ENCODE results near the gene TCHH. TPM values are rescaled to one million over a fixed set of nuclear protein-coding genes. Genes with fewer than 3 reads are reported as not detected.
"Not testable (repeated sequence)": the region's sequence is repeated elsewhere in the genome, so short reads cannot be mapped to it uniquely, and the experiment has no call there.

The TCHH gene, protein sequence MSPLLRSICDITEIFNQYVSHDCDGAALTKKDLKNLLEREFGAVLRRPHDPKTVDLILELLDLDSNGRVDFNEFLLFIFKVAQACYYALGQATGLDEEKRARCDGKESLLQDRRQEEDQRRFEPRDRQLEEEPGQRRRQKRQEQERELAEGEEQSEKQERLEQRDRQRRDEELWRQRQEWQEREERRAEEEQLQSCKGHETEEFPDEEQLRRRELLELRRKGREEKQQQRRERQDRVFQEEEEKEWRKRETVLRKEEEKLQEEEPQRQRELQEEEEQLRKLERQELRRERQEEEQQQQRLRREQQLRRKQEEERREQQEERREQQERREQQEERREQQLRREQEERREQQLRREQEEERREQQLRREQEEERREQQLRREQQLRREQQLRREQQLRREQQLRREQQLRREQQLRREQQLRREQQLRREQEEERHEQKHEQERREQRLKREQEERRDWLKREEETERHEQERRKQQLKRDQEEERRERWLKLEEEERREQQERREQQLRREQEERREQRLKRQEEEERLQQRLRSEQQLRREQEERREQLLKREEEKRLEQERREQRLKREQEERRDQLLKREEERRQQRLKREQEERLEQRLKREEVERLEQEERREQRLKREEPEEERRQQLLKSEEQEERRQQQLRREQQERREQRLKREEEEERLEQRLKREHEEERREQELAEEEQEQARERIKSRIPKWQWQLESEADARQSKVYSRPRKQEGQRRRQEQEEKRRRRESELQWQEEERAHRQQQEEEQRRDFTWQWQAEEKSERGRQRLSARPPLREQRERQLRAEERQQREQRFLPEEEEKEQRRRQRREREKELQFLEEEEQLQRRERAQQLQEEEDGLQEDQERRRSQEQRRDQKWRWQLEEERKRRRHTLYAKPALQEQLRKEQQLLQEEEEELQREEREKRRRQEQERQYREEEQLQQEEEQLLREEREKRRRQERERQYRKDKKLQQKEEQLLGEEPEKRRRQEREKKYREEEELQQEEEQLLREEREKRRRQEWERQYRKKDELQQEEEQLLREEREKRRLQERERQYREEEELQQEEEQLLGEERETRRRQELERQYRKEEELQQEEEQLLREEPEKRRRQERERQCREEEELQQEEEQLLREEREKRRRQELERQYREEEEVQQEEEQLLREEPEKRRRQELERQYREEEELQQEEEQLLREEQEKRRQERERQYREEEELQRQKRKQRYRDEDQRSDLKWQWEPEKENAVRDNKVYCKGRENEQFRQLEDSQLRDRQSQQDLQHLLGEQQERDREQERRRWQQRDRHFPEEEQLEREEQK (N-terminal part only)
- 0.05 TPM in 1 of 2 replicates, not detected in the other for total RNA-seq (2014; rRNA removed; shearing (Covaris generic))

DNA sequence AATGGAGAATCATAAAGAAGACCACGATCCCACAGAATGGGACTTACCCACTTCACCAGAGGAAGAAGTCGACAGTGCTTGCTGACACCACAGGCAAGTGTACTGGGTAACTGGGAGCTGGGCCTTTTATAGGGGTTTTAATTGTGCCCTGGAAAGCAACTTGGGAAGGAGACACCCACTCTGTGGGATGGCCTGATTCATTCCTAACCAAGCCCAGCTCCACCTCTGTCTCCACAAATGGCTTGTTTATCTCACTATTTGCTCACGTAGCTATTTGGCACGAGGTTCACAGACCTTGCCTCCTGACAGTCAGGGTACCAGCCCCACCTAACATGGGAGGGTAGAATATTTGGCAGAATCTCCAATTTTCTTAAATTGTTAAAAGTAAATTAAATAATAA, at the start of gene TCHH:
TCHH (minus strand) TSS at position 101 of the 400 bp plus-strand sequence. CDS start 1,364 bp downstream, outside the sequence.
- H3K36me3 ChIP-seq, result no peaks in the 10 kb centered on the region
- no peak for DNase-seq (ENCODE audit: low read depth in 1 of 2, low spot score in 2 of 2)
- H3K9me3 ChIP-seq (replicated peaks), result peaks cover 9% of the 10 kb centered on the region; the same call in 1 of the 2 replicates
- H3K27me3 ChIP-seq (replicated peaks), result peaks cover 80% of the 10 kb centered on the region
- H3K4me1 ChIP-seq (replicated peaks), result peaks cover 22% of the 10 kb centered on the region
- no peak within 1 kb of the TSS for H3K27ac ChIP-seq
- no peak within 1 kb of the TSS for H3K4me3 ChIP-seq

DNA sequence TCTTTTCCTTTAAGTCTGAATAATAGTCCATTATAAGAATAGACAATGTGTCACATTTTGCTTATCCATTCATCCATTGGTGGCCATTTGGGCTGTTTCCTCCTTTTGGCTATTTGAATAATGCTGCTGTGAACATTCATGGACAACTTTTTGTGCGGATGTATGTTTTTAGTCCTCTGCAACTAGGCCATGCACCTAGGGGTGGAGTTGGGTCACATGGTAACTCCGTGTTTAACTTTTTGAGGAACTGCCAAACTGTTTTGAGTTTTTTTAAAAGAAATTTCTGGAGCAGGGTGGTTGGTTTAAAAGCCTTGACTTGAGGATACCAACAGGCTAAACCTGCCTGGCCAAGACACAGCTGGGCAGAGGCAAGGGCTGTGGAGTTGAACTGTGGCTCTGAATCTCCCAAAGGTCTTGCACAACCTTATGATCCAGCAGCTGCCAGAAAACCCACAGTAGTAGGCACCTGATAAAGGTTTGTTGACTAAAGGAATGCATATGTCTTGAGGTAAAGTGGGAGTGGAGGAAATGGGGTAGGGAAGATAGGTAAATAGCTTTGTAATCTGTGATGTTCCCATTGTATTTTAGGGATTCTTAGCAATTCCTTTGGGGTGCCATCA, 49.4 kb upstream of the TCHH start:
- Histone ChIP-seq H3K27me3 (replicated peaks) (no peaks in the 10 kb centered on the region), H3K36me3 (no peaks in the 10 kb centered on the region), H3K9me3 (replicated peaks) (no peaks in the 10 kb centered on the region), H3K4me3 (no peak overlapping the region), H3K4me1 (replicated peaks) (peaks cover 4% of the 10 kb centered on the region; the same call in 1 of the 2 replicates), H3K27ac (no peak overlapping the region)
- no peak for DNase-seq (ENCODE audit: low read depth in 1 of 2, low spot score in 2 of 2)

DNA sequence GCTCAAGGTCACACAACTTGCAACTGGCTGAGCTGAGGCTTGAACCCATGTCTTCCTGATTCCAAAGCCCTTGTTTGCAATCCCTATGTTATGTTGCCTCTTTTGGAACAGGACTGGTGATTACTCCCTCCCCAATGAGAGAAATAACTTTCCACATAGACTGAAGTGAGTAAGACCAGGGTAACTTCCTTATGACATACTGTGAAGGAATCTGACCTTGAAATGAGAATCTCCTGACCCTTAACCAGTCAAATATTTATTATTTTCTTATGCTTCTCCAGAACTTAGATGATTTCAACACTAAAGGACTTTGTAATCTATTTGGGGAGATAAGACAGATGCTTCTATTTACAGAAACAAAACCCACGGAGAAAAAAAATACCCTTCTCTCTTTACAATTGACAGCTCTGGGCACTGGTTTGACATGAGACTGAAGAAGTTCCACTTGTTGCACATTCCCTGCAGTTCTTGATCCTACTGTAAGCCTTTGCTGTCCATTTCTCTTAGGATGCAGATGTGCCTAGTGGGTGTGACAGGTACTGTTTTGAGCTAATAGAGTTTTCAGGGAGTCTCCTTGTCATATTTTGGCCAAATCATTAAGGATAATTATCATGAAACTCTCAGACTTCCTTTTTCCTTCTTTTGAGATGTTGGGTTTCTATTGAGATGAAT, 47.7 kb upstream of the TCHH start:
- no peaks in the 10 kb centered on the region for H3K36me3 ChIP-seq
- no peaks in the 10 kb centered on the region for H3K9me3 ChIP-seq (replicated peaks)
- H3K4me1 ChIP-seq (replicated peaks), result peaks cover 4% of the 10 kb centered on the region; the same call in 1 of the 2 replicates
- H3K27ac ChIP-seq, result no peak overlapping the region
- no peaks in the 10 kb centered on the region for H3K27me3 ChIP-seq (replicated peaks)
- no peak overlapping the region for H3K4me3 ChIP-seq
- no peak for DNase-seq (ENCODE audit: low read depth in 1 of 2, low spot score in 2 of 2)

DNA sequence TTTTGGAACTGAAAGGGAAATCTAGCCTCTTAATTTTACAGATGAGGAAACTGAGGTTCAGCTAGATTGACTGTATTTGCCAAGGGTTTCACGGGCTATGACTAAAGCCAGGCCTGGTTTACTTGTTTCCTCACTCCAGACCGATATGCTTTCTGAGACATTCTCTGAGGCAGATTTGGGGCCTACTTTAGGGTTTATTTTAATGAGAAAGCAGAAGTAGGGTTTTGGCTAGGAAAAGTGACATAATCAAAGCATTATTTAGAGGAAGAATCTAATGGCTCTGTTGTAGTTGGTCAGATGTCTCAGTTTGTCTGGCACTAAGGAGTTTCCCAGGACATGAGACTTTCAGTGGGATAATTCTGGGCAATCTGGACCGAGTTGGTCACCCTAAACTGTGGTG, 45.3 kb upstream of the TCHH start:
- DNase-seq (ENCODE audit: low read depth in 1 of 2, low spot score in 2 of 2), result no peak
- Histone ChIP-seq H3K27me3 (replicated peaks) (no peaks in the 10 kb centered on the region), H3K36me3 (no peaks in the 10 kb centered on the region), H3K27ac (no peak overlapping the region), H3K9me3 (replicated peaks) (no peaks in the 10 kb centered on the region), H3K4me3 (no peak overlapping the region), H3K4me1 (replicated peaks) (0 out of 2 replicates have a peak, but pooled peaks cover 4% of the 10 kb centered on the region)

DNA sequence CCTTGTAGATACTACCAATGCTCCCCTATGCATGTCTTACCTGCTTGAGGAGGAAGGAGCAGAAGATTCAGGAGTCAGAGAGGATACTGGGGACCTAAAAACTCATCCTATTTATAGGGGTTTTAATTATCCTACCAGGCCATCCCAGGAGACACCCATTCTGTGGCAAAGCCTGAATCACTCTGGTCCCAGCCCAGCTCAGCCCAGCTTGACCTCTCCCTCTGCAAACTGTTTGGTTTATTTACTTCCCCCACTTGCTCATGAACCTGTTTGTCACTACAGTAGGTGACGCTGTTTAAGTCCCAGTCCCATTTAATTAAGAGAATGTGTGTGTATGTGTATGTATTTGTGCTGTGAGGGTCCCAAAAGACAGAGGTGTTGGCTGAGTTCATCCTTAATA, 43.9 kb upstream of the TCHH start, which contains the start of gene RPTN:
RPTN (minus strand) TSS at position 85 of the 400 bp plus-strand sequence. CDS start 1,339 bp downstream, outside the sequence.
- Histone ChIP-seq H3K36me3 (no peaks in the 10 kb centered on the region), H3K27ac (no peak within 1 kb of the TSS), H3K9me3 (replicated peaks) (no peaks in the 10 kb centered on the region), H3K4me1 (replicated peaks) (0 out of 2 replicates have a peak, but pooled peaks cover 4% of the 10 kb centered on the region), H3K4me3 (no peak within 1 kb of the TSS), H3K27me3 (replicated peaks) (no peaks in the 10 kb centered on the region)
- no peak for DNase-seq (ENCODE audit: low read depth in 1 of 2, low spot score in 2 of 2)

DNA sequence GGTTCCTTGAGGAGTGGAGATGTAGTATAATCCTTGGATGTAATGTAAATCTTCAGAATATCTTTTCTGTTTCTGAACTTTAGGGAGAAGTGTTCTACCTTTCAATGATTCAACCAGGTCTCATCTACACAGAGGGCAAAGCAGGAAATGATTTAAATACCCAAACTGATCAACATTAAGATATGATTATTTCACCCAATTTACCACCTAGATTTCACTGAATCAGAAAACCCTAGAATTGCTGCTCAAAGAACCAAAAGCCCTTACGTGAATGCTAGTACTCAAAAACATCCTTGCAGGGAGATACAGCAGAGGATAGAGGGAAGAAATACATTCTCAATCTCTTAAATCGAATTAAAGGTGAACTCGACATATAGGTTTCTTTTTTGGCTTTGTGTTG, 38.8 kb upstream of the TCHH start:
- DNase-seq (ENCODE audit: low read depth in 1 of 2, low spot score in 2 of 2), result no peak
- no peaks in the 10 kb centered on the region for H3K27me3 ChIP-seq (replicated peaks)
- no peaks in the 10 kb centered on the region for H3K9me3 ChIP-seq (replicated peaks)
- H3K4me3 ChIP-seq, result no peak overlapping the region
- no peaks in the 10 kb centered on the region for H3K36me3 ChIP-seq
- no peaks in the 10 kb centered on the region for H3K4me1 ChIP-seq (replicated peaks)
- no peak overlapping the region for H3K27ac ChIP-seq

DNA sequence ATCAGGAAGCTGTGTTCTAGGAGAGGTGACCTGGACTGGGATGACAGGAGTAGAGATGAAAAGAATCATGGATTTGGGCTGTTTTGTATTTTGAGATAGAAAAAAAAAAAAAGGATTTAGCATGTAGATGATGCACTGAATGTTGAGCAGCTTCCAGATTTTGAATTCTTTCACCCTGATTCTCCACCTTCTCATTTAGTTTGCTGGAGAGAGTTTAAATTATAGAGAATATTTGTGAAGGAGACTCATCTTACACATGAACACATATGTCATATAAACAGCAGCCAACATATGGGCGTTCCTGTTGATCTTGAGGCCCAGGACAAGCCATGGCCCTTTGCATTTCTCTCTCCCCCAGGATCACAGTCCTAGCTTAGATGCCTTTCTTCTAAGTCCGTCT, 36.4 kb upstream of the TCHH start:
- H3K27me3 ChIP-seq (replicated peaks), result no peaks in the 10 kb centered on the region
- no peak overlapping the region for H3K4me3 ChIP-seq
- no peaks in the 10 kb centered on the region for H3K36me3 ChIP-seq
- no peaks in the 10 kb centered on the region for H3K4me1 ChIP-seq (replicated peaks)
- DNase-seq (ENCODE audit: low read depth in 1 of 2, low spot score in 2 of 2), result no peak
- no peak overlapping the region for H3K27ac ChIP-seq
- H3K9me3 ChIP-seq (replicated peaks), result peaks cover 4% of the 10 kb centered on the region; the same call in 1 of the 2 replicates

DNA sequence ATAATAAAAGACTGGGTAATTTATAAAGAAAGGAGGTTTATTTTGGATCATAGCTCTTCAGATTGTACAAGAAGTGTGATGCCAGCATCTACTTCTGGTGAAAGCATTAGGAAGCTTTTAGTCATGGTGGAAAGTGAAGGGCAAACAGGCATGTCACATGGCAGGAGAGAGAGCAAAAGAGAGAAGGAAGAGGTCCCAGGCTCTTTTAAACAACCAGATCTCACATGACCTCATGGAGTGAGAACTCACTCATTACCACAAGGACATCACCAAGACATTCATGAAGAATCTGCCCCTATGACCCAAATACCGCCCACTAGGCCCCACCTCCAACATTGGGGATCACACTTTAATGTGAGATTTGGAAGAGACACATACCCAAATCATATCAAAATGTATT, 33.7 kb upstream of the TCHH start:
- H3K4me3 ChIP-seq, result no peak overlapping the region
- DNase-seq (ENCODE audit: low read depth in 1 of 2, low spot score in 2 of 2), result no peak
- no peaks in the 10 kb centered on the region for H3K27me3 ChIP-seq (replicated peaks)
- no peaks in the 10 kb centered on the region for H3K36me3 ChIP-seq
- H3K27ac ChIP-seq, result no peak overlapping the region
- no peaks in the 10 kb centered on the region for H3K4me1 ChIP-seq (replicated peaks)
- peaks cover 4% of the 10 kb centered on the region; the same call in 1 of the 2 replicates for H3K9me3 ChIP-seq (replicated peaks)

DNA sequence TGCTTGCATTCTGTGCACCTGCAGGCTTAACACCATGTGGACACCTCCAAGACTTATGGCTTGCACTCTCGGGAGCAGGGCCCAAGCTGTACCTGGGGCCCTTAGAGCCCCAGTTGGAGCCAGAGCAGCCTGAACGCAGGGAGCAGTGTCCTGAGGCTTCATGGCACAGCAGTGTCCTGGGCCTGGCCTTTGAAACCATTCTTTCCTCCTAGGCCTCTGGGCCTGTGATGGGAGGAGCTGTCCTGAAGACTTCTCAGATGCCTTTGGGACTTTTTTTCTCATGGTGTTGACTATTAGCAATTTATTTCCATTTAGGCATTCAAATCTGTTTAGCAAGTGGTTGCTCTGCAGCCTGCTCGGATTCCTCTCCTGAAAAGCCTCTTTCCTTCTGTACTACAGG, 32.8 kb upstream of the TCHH start:
- no peaks in the 10 kb centered on the region for H3K27me3 ChIP-seq (replicated peaks)
- peaks cover 4% of the 10 kb centered on the region; the same call in 1 of the 2 replicates for H3K9me3 ChIP-seq (replicated peaks)
- DNase-seq (ENCODE audit: low read depth in 1 of 2, low spot score in 2 of 2), result no peak
- H3K4me3 ChIP-seq, result no peak overlapping the region
- H3K27ac ChIP-seq, result no peak overlapping the region
- no peaks in the 10 kb centered on the region for H3K4me1 ChIP-seq (replicated peaks)
- H3K36me3 ChIP-seq, result no peaks in the 10 kb centered on the region

DNA sequence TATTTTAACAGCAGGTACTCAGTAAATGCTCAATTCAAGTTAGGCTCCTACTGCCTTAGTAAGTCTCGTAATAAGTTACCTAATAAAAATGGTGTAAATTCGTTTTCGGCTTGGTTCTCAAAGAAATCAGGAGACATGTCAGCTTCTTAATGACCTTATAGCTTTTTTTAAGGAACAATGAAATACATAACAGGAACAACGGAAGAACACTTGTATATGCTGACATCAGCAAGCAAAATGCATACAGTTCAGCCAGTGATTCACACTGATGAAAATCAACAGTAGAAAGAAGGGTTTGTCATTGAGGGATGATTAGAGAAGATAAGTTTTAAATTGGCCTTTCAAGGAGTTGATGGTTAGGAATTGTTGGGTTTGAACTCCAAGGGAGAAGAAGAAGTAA, 30.5 kb upstream of the TCHH start:
- Histone ChIP-seq H3K4me3 (no peak overlapping the region), H3K27me3 (replicated peaks) (no peaks in the 10 kb centered on the region; the same call in 1 of the 2 replicates), H3K4me1 (replicated peaks) (no peaks in the 10 kb centered on the region), H3K27ac (no peak overlapping the region), H3K9me3 (replicated peaks) (peaks cover 4% of the 10 kb centered on the region; the same call in 1 of the 2 replicates), H3K36me3 (no peaks in the 10 kb centered on the region)
- no peak for DNase-seq (ENCODE audit: low read depth in 1 of 2, low spot score in 2 of 2)

DNA sequence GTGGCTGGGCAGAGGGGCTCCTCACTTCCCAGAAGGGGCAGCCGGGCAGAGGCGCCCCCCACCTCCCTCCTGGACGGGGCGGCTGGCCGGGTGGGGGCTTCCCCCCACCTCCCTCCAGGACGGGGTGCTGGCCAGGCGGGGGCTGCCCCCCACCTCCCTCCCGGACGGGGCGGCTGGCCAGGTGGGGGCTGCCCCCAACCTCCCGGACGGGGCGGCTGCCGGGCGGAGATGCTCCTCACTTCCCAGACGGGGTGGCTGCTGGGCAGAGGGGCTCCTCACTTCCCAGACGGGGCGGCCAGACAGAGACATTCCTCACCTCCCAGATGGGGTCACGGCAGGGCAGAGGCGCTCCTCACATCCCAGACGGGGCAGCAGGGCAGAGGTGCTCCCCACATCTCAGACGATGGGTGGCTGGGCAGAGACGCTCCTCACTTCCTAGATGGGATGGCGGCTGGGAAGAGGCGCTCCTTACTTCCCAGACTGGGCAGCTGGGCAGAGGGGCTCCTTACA, 29.5 kb upstream of the TCHH start:
- H3K27me3 ChIP-seq (replicated peaks); H3K9me3 ChIP-seq (replicated peaks): not testable (repeated sequence)

DNA sequence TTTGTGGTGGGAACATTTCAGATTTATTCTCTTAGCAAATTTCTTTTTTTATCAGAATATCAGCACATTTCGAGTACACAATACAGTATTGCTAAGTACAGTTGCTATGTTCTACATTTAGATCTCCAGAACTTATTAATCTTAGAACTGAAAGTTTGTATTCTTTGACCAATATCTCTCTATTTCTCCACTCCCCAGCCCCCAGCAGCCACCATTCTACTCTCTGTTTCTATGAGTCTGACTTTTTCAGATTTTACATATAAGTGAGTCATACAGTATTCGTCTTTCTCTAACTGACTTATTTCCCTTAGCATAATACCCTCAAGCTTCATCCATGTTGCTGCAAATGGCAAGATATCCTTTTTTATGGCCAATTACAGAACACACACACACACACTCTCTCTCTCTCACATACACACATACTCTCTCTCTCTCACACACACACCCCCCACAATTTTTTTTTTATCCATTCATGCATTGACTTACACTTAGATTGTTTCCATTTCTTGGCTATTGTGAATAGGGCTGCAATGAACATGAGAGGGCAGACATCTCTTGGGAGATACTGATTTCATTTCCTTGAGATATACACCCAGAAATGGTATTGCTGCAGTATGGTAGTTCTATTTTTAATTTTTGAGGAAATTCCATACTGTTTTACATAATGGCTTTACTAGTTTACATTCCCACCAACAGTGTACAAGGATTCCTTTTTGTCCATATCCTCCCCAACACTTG, 28.1 kb upstream of the TCHH start:
- no peak for DNase-seq (ENCODE audit: low read depth in 1 of 2, low spot score in 2 of 2)

More for the DNA sequence above, 29.5 kb upstream of the TCHH start:
- not testable (repeated sequence) for DNase-seq (ENCODE audit: low read depth in 1 of 2, low spot score in 2 of 2); H3K36me3 ChIP-seq; H3K27ac ChIP-seq; H3K4me1 ChIP-seq (replicated peaks); H3K4me3 ChIP-seq

More for the DNA sequence above, 28.1 kb upstream of the TCHH start:
- H3K27ac ChIP-seq, result no peak overlapping the region
- peaks cover 4% of the 10 kb centered on the region; the same call in 1 of the 2 replicates for H3K9me3 ChIP-seq (replicated peaks)
- peaks cover 8% of the 10 kb centered on the region; the same call in 1 of the 2 replicates for H3K27me3 ChIP-seq (replicated peaks)
- H3K36me3 ChIP-seq, result no peaks in the 10 kb centered on the region
- no peaks in the 10 kb centered on the region for H3K4me1 ChIP-seq (replicated peaks)
- H3K4me3 ChIP-seq, result no peak overlapping the region
